HG02623 (cell line): Measurements from ENCODE around the gene CD93.

Source experiments
- ATAC-seq: cut with Tn5 transposase; IDR thresholded peaks from one replicate; pipeline ENCODE4 v1.9.1; 2021; ENCODE audit warnings: moderate library complexity; ENCODE audit not compliant: unreplicated experiment

CD93 gene

DNA sequence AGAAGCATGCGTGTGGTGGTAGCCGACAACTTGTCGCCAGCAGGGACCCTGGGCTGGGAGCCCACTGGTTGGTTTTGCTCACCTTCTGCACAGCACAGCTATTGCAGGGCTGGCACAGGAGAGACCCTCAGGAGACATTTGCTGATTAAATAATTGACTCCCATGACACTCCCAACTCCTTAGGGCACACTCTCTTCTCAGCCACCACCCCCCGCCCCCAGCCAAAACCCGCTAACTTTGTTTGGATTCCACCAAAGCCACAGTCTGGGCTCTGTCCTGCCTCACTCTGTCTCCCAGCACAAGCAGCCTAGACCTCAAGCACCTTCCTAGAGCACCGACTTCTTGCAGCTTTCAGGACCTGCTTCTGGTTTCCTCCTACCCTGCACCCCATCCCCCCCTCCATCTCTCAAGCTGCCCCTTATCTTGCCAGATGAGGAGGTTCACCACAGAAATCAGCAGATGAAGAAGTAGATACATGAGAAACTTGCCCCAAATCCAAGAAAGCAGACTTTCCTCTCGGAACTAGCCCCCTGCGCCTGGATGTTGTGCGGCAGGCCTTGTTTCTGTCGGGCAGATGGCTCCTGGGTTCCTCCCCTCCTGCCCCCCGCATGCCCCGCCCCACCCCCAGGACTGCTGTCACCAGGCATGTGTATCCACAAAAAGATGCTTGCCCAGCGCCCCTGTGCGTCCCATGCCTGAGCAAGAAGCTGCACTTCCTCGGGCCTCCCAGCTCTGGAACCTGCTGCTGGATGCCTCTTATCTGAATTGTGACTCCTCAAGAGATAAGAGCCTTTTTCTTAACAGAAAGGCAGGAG is 35.0 kb upstream of the CD93 start:
- no peak for ATAC-seq

DNA sequence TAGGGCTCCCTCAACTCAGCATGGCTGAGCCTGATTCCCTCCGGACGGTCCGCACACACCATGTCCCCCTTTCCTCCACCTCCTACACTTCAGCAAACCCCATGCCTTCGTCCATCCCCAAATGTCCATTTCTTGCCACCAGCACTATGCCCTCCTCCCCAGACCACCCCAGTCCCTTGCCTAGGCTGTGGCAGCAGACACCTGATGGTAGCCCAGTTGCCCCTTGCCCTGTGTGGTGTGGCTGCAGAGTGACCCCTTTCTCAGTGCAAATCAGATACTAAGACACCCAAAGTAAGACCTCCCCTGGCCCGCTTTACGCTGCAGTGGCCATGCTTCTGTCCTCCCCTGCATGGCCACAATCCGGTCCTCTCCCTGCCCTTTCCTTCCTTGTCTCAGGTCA is 34.1 kb upstream of the CD93 start:
- ATAC-seq: no peak

DNA sequence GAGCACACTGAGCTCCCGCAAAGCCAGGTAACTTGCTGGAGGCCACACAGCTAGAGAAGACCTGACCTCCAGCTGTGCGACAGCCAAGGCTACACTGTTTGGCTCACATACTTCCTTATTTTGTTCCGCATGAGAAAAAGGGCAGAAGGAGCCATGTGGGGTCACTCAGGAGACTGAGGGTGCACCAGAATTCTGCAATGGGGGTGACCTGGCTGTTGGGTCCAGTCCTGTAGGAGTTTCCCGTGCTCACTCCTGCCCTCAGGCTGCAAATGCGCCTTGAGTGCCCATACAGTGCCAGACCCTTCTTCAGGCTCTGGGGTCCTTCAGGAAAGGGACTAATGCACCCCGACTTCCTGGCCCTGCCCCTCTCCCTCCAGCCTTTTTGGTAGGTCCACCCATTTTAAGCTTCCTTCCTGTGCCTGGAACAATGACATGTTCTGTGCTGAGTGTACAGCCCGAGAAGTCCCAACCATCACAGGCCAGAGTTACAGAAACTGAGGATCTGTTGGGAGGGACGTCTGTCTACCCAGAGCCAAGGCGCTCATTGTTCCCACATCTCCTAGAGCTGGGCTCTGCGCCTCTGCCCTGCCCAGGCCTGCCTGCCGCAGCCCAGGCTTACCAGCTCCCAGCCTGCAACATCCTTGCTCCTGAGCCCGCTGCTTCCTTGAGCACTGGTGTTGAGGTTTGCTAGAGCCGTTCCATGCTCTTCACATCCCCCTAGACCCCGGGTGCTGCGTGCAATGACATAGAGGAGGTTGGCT is 33.5 kb upstream of the CD93 start:
- ATAC-seq: no peak

DNA sequence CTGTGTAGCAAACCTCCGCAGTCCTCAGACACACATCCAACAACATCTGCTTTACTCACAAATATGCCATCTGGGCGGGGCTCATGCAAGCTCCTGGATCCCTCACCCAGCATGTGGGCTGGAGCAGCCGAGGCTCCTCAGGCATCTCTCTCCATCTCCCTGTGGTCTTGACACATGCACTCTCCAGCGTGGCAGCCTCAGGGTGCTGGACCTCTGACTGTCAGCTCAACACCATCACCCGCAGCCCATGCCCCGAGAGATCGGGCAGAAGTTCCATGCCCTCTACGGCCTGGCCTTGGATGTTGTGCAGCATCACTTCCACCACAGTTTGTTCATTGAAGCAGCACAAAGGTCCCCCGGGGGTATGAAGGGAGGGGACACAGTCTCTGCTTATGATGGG is 32.6 kb upstream of the CD93 start:
- ATAC-seq: no peak

DNA sequence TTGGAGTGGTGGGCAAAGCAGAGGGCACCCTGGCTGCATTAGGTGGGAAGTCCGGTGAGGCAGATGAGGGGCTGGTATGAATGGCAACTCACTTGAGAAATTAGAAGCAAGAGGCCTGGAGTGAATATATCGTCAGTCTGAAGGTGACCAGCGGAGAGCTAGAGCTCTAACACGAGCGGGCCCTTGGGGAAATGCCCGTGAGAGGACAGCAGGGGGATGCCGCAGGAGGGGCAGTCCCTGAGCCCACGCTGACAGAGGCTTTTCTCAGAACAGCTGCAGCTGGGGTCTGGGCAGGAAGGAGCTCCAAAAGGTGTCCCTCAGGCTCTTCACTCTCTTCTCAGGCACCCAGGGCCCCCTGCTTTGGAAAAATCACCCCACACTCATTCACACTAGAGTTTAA is 32.0 kb upstream of the CD93 start:
- no peak for ATAC-seq

DNA sequence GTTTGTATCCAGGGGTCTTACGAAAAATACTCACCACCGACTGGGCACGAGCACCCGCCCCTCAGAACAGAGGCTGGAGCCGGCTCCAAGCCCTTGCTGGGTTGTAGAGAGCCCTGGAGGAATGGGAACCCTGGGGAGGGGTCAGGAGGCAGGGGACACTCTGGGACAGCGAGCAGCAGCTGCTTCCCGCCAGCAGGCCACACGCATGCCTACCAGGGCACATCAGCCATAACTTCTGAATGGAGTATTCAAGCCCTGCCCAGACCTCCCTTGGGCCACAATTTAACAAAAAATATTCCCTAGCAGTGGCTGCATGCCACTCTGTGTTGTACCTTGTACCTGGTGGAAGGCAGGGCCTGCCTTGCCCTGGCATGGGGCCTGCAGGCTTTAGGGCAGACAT is 31.6 kb upstream of the CD93 start:
- ATAC-seq: no peak

DNA sequence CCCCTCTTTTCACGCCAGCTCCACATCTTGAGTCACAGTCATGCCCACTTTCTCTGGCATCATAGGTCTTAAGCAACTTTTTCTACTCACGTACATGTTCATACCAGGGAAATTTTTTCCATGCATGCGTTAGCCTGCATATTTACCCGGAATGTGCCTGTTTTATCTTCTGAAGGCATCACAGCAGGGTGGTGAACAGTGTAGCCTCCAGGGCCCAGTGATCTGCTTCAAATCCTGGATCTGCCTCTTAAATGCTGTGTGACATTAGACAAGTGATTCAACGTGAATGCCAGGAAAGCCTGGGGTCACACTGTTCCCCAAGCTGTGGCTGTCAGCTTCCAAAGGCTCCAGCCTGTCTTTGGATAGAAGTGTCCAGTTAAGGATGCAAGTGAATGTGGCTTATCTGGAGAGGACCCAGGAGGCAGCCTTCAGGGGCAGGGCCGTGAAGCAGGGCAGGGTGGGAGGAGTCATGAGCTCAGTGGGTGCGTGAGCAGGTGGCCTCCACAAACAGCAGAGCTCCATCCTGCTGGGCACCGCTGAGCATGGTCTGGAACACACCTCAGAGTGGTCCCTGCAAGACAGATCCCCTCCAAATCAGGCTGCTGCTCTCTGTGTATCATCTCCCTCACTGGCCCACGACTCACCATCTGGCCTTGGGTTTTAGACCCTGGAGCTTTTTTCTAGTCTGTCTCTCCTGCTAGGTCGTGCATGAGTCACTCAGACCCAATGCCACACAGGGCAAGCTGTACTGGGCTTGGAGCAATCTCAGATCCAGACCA is 30.4 kb upstream of the CD93 start:
- no peak for ATAC-seq

DNA sequence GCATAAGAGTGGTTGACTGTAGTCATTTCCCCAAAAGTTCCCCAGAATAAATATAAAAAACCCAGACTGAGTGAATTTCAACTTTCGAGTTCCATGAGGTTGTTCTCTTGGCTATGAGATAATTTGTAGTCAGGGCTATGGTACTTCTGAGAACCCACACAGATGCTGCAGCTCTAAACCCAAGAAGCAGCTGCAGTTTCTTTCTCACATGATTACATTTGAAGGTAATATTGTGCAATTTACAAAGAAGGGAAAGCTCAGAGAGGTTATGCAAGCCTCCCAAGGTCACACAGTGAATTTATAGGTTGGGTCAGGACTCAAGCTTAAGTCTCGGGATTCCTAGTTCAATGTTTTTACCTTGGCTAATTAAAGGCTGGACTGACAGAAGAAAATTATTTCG is 29.7 kb upstream of the CD93 start:
- ATAC-seq: no peak

DNA sequence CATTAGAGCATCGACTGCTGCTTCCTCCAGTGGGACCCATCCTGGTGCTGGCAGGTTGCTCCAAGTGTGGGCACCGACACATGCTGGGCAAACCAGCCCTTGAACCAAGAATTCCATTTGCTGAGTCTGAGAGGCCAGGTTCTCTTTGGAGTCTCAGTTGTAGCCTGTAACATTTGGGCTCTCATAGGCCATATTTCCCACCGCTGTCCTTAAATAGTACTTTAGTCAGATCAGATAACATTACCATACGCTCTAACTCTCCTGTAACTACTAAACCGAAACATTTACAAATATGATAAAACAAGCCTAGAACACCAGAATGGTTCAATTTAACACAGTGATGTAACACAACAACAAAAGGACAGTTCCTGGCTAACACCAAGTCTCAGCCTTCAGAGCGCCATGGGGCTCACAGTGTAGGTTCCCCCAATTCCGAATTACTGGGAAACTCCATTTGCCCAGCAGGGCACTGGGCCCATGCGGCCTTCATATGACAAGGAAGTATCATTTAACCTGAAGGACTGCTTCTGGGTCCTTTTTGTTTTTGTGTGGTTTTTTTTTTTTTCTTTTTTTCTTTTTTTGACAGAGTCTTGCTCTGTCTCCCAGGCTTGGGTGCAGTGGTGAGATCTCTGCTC is 28.4 kb upstream of the CD93 start:
- no peak for ATAC-seq

DNA sequence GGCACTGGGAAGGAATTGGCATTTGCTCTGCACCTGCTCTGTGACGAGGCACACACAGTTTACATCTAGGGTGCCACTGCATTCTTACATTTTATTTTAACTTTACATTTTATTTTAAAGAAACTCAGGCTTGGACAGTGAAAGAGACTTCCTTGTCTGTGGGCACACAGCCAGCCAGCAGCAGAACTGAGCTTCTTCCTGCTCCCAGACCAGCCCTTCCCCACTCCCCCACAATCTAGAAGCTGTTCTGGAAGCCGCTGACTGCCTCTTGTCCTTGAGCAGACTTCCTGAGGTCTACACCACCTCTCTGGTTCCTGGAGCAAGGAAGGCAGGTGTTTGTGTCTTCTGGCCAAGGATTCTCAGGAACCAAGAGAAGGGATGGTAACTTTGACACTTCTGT is 27.9 kb upstream of the CD93 start:
- ATAC-seq: no peak

DNA sequence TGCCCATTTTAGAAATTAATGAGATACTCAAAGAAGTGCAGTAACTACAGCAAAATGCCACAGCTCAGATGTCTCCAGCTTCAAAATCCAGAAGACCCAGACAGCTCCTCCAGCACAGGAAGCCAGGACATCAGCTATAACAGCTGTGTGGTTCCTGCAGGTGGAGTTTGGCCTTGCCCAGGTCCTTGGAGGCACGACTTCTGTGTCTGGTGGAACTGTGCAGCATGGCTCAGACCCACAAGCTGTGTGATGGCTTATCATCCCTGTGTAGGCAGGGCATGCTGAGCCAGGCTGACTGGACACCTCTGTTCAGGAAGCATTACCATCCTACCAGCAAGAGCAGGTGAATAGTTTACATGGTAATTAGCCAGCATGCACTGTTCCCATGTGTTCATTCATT is 26.5 kb upstream of the CD93 start:
- ATAC-seq: no peak

DNA sequence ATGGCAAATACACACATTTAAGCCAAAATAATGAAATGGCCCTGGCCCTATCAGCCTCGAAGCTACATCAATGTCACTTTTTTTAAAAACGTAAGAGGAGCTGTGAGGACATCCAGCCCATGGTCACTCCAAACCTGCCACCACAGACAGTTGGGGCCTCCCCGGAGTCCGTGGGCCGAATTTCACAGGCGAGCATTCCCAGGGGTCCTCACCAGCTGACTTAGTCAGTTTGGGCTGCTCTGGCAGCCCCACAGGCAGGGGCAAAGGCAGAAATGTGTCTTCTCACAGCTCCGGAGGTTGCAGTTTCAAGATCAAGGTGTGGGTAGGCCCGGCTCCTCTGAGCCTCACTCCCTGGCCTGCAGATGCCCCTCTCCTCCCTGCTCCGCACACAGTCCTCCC is 25.8 kb upstream of the CD93 start:
- no peak for ATAC-seq

DNA sequence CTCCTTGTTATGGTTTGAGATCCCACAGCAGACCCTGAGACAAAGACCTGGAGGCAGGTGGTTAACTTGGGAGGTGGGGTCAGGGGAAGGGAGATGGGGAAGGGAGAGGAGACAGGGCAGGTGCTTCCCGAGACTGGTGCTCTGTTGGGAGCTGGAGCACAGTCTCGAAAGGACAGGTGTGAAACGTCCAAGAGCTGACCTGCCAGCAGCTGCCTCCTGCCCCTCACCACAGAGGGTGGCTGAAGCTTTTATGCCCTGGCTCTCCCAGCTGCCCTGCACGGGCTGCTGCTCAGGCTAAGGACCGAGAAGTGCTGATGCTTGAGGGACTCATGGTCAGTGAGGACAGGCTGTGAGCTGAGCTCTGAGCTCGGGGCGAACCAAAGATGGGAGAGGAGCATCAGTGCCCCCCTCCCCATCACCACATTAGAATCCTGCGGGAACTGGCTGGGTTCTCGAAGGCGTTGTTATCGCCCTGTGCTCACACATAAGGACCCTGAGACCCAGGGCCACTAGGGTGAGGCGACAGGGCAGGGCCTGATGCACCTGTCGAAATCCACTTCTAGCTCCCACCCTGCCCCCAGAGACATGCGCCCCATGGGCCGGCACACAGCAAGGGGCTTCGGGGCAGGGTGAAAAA is 25.3 kb upstream of the CD93 start:
- no peak for ATAC-seq

DNA sequence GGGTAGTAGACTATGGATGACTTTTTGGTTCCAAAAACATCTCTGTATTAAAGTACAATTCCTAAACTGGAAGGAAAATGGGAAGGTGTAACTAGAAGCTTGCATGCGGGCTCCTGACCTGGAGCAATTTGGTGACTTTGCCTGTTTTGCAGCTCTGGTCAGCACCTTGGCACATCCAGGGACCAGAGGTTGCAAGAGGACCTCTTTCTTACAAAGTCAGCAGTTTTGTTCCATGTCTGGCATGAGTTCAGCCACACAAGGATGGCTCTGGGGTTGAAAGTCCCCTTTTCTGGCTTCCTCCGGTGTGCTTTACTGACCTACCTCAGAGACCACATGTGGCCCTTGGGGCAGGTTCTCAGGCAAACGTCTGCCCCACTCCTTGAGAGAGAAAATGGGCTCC is 22.7 kb upstream of the CD93 start:
- no peak for ATAC-seq

DNA sequence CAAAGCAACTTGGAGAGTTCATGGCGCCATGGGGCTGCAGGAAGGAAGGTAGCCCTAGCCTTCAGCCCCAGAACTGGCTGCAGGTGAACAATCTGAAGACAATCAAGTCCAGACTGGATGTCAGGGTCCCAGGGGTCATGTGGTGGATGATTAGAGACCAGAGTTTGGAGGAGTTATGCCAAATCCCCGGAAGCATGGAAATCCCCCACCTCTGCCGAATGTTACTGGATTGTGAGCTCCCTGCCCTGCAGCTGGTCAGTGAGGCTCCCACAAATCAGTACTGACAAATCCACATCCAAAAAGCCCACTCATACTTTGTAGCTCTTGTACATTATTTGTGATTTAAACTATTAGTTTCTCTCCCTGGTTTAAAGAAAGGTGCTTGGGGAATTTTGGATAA is 21.3 kb upstream of the CD93 start:
- ATAC-seq: no peak

DNA sequence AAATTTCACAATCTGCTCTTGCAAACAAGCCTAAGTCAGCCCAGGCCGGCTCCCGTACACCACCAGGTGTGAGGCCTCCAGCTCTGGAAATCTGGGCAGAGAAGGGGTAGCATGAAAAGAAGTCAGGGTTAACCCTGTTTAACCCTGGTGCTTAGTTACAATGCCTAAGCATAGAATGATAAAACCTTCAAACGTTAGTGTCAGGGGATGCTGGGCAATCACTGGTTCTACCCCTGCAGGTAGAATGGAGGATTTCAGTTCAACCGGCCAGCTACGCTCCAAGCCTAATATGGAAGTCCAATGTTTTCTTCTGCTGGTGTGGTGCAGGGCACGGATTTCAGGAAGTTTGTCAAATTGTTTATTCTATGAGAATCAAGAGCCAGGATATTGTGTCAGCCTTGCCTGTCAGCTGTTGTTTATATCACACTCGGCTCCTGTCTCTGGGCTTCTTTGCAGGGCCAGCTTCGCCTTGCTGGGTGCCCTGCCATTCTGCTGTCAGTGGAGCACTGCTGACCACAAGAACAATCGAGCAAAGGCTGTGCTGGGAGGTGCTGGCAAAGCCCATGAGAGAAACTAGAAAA is 20.2 kb upstream of the CD93 start:
- ATAC-seq: no peak

DNA sequence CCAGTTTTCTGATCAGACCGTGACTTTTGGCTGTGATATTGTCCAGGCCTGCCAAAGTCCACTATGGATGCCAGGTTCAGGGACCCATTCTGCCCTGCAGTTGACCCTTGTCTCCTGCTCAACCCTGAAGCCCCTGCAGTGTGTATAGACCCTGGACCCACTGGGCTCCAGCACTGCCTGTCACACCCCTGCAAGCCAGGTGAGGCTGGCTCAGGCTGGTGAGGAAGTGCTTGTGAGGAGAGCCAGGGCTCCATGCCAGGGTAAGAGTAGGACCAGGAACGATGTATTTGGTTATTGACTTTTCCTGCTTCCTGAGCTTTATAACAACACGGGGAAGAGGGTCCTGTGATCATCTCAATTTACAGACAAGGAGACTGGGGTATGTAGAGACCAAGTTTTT is 19.1 kb upstream of the CD93 start:
- ATAC-seq: no peak

DNA sequence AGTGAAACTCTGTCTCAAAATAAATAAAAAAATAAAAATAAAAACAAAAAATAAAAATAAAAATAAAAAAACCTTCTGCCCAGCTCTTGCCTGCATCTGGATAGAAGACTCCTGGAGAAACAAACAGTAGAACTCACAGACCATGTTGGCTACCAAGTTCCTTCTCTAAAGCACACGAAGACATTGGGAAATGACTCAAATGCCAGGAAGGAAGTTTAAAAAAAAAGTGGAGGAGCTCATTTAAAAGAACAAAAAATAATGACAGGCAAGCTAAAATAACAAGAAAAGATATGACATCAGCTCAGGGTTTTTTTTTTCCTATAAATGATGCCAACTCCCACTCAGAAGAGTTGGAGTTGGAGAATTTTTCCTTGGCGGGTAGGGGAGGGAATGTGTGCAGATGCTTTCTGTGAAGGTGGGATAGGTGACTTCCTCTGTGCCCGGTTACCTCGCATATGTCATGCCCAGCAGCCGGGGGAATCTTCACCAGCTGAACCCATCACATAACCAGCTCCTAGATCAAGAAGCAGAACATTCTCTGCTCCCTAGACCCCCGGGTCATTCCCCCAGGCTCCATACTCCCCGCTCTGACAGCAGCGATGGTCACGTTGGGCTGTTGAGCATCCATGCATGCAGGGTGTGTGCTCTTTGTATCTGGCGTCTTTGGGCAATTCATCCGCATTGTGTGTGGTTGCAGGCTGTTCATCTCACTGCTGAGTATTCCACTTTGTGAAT is 17.3 kb upstream of the CD93 start:
- ATAC-seq: no peak

DNA sequence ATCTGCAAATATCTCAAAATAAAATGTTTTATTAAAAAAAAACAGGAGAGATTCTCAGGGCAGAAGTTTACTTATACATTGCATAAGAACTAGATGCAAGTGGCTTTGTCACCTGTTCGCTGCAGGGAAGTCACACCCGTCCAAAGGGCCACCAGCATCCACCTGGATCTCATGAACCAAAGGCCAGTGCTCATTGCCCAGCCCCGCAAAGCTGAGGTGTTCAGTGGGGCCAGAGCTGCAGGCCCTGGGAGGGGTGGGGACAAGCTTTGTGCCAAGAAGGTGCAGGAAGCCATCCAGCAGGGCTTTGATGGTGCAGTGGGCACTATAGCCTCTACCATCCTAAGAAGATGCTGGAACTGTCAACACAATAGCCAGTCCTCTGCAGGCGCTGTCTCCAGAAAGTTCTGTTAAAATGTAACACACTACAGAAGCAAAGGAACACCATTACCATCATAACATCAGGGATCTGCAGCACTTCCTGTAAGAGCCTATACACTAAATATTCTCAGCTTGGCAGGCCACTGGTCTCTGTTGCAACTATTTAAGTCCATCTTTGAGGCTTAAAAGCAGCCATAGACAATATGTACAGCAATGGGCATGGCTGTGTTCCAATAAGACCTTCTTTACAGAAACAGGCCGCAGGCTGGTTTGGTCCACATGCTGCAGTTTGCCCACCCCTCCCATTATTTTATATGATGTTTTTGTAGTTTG is 15.7 kb upstream of the CD93 start:
- no peak for ATAC-seq
